Ishikawa (cell line): Measurements from ENCODE around the gene BLM.

ENCODE experiments used
- CEBPB ChIP-seq: IDR thresholded peaks from 2 replicates; pipeline ENCODE4 v1.6.1; 2012
- CREB1 ChIP-seq: IDR thresholded peaks from 2 replicates; pipeline ENCODE4 v1.6.1; 2012; ENCODE audit warnings: low read depth
- EGR1 ChIP-seq: IDR thresholded peaks from 2 replicates; pipeline ENCODE4 v1.6.1; 2012
- EP300 ChIP-seq: IDR thresholded peaks from 2 replicates; pipeline ENCODE4 v1.6.1; 2012; ENCODE audit warnings: borderline replicate concordance
- FOXM1 ChIP-seq: IDR thresholded peaks from 2 replicates; pipeline ENCODE4 v1.6.1; 2012; ENCODE audit warnings: low read depth, borderline replicate concordance
- MAX ChIP-seq: IDR thresholded peaks from 2 replicates; pipeline ENCODE4 v1.6.1; 2012
- NFIC ChIP-seq: IDR thresholded peaks from 2 replicates; pipeline ENCODE4 v1.6.1; 2012
- RAD21 ChIP-seq: IDR thresholded peaks from 2 replicates; pipeline ENCODE4 v1.6.1; 2012; ENCODE audit warnings: low read depth
- TAF1 ChIP-seq: IDR thresholded peaks from 2 replicates; pipeline ENCODE4 v1.6.1; 2012; ENCODE audit warnings: low read depth, mild to moderate bottlenecking
- TCF12 ChIP-seq: IDR thresholded peaks from 2 replicates; pipeline ENCODE4 v1.6.1; 2012; ENCODE audit warnings: low read depth
- TEAD4 ChIP-seq: IDR thresholded peaks from 2 replicates; pipeline ENCODE4 v1.6.1; 2012
- YY1 ChIP-seq: IDR thresholded peaks from 2 replicates; pipeline ENCODE4 v1.6.1; 2012; ENCODE audit warnings: low read depth
- ZBTB7A ChIP-seq: IDR thresholded peaks from 2 replicates; pipeline ENCODE4 v1.6.1; 2012; ENCODE audit warnings: low read depth
- TF ChIP-seq, protein P1 (sequence below): IDR thresholded peaks from 2 replicates; pipeline ENCODE4 v1.6.1; 2012
- TF ChIP-seq, protein P2 (sequence below): IDR thresholded peaks from 2 replicates; pipeline ENCODE4 v1.6.1; 2012; ENCODE audit warnings: low read depth, mild to moderate bottlenecking

The BLM gene

GRCh38 chr15:90720131-90720530 is 3.0 kb downstream of the BLM start:
- TF ChIP-seq TCF12: no peak
- no peak for TF ChIP-seq ZBTB7A
- no peak for TF ChIP-seq CREB1
- no peak for TF ChIP-seq MAX
- TF ChIP-seq CEBPB: no peak
- TF ChIP-seq, protein P1, sequence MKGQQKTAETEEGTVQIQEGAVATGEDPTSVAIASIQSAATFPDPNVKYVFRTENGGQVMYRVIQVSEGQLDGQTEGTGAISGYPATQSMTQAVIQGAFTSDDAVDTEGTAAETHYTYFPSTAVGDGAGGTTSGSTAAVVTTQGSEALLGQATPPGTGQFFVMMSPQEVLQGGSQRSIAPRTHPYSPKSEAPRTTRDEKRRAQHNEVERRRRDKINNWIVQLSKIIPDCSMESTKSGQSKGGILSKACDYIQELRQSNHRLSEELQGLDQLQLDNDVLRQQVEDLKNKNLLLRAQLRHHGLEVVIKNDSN: no peak
- TF ChIP-seq FOXM1: no peak
- TF ChIP-seq TEAD4: no peak
- no peak for TF ChIP-seq NFIC

GRCh38 chr15:90729261-90729660 is 12.1 kb downstream of the BLM start:
- no peak for TF ChIP-seq NFIC
- TF ChIP-seq EP300: no peak
- TF ChIP-seq CREB1: no peak
- no peak for TF ChIP-seq TEAD4
- no peak for TF ChIP-seq CEBPB

DNA sequence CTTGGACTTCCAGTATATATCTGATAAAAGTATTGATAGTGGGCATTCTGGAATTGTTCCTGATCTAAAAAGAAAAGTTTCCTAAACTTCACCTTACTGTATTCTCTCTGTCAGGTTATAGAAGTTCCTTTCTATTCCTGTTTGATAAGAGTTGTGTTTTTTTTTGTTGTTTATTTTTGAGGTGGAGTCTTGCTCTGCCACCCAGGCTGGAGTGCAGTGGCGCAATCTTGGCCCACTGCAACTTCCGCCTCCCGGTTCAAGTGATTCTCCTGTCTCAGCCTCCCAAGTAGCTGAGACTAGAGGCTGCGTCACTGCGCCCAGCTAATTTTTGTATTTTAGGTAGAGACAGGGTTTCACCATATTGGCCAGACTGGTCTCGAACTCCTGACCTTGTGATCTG is 13.1 kb downstream of the BLM start:
- no peak for TF ChIP-seq TEAD4
- TF ChIP-seq, protein P2, sequence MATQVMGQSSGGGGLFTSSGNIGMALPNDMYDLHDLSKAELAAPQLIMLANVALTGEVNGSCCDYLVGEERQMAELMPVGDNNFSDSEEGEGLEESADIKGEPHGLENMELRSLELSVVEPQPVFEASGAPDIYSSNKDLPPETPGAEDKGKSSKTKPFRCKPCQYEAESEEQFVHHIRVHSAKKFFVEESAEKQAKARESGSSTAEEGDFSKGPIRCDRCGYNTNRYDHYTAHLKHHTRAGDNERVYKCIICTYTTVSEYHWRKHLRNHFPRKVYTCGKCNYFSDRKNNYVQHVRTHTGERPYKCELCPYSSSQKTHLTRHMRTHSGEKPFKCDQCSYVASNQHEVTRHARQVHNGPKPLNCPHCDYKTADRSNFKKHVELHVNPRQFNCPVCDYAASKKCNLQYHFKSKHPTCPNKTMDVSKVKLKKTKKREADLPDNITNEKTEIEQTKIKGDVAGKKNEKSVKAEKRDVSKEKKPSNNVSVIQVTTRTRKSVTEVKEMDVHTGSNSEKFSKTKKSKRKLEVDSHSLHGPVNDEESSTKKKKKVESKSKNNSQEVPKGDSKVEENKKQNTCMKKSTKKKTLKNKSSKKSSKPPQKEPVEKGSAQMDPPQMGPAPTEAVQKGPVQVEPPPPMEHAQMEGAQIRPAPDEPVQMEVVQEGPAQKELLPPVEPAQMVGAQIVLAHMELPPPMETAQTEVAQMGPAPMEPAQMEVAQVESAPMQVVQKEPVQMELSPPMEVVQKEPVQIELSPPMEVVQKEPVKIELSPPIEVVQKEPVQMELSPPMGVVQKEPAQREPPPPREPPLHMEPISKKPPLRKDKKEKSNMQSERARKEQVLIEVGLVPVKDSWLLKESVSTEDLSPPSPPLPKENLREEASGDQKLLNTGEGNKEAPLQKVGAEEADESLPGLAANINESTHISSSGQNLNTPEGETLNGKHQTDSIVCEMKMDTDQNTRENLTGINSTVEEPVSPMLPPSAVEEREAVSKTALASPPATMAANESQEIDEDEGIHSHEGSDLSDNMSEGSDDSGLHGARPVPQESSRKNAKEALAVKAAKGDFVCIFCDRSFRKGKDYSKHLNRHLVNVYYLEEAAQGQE: no peak
- no peak for TF ChIP-seq ZBTB7A
- TF ChIP-seq, protein P1: no peak
- no peak for TF ChIP-seq CEBPB
- no peak for TF ChIP-seq YY1
- no peak for TF ChIP-seq MAX
- no peak for TF ChIP-seq NFIC
- no peak for TF ChIP-seq FOXM1
- TF ChIP-seq TAF1: no peak
- no peak for TF ChIP-seq TCF12
- TF ChIP-seq EGR1: no peak
- TF ChIP-seq EP300: no peak
- no peak for TF ChIP-seq RAD21
- TF ChIP-seq CREB1: no peak

DNA sequence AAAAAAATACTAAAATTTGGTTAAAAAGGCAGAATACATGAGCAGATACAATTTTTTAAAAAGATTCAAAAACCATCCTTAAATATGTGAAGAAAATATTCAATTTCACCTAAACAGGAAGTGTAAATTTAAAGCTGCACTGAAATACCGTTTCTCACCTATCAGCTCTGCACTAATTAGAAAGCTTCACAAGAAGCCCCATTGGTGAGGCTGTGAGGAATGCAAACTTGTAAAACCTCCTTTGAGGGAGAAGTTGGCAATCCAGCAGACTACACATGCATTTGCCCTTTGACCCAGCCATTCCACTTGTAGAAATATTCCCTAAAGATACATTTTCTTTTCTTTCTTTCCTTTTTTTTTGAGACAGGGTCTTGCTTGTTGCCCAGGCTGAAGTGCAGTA is 18.8 kb downstream of the BLM start:
- TF ChIP-seq TAF1 (no peak), CEBPB (no peak), TEAD4 (no peak), MAX (no peak), CREB1 (no peak), FOXM1 (no peak), NFIC (no peak), YY1 (no peak), ZBTB7A (no peak)

- no peak for TF ChIP-seq ZBTB7A
- TF ChIP-seq RAD21: no peak
- TF ChIP-seq FOXM1: no peak
- TF ChIP-seq YY1: no peak
- TF ChIP-seq TCF12: no peak
- TF ChIP-seq TAF1: no peak
- TF ChIP-seq EGR1: no peak
- TF ChIP-seq TEAD4: no peak
- TF ChIP-seq, protein P1: no peak
- no peak for TF ChIP-seq EP300
- TF ChIP-seq MAX: no peak
- TF ChIP-seq CEBPB: no peak
- no peak for TF ChIP-seq NFIC
- no peak for TF ChIP-seq CREB1
- TF ChIP-seq, protein P2: no peak
Measured at GRCh38 chr15:90742087-90742486, 24.9 kb downstream of the BLM start.

DNA sequence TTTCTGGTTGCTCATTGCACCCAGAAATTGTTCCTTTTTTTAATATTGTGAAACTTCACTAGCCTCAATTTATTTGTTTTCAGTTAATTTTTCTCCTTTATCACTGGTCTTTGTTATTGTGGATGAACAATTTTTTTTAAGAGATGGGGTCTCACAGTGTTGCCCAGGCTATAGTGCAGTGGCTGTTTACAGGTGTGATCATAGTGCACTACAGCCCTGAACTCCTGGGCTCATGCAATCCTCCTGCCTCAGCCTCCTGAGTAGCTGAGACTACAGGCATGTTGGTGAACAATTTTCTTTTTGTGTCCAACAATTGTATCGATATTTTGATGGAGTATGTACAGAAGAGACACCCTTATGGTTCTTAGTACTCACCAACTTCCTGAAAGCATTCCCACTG is 26.3 kb downstream of the BLM start:
- TF ChIP-seq FOXM1 (no peak), EGR1 (no peak), CEBPB (no peak), NFIC (no peak), CREB1 (no peak), RAD21 (no peak), EP300 (no peak), TEAD4 (no peak), YY1 (no peak), TAF1 (no peak), MAX (no peak), ZBTB7A (no peak)
- TF ChIP-seq, protein P2: no peak
- TF ChIP-seq, protein P1: no peak
